KOPT-K1 (cell line): ENCODE data around the gene KLHL33.

Source experiments
- H3K27ac ChIP-seq: fragments of 200-600 bp; sonication (generic); 2 replicates; pipeline ENCODE4 v1.5.1; 2016; ENCODE audit warnings: antibody characterized with exemption, mild to moderate bottlenecking, low read depth, low read length; ENCODE audit not compliant: poor library complexity, severe bottlenecking
- H3K36me3 ChIP-seq: fragments of 200-600 bp; sonication (generic); 2 replicates; pipeline ENCODE4 v1.5.1; 2017; ENCODE audit warnings: antibody characterized with exemption, mild to moderate bottlenecking, low read length, moderate library complexity; ENCODE audit not compliant: insufficient read depth
- H3K9me3 ChIP-seq: fragments of 200-600 bp; sonication (generic); 2 replicates; pipeline ENCODE4 v1.5.1; 2017; ENCODE audit warnings: antibody characterized with exemption, low read length, mild to moderate bottlenecking; ENCODE audit not compliant: insufficient read depth, poor library complexity, severe bottlenecking

KLHL33 gene

GRCh38 chr14:20429801-20430669 is 5.9 kb downstream of the KLHL33 start:
- Histone ChIP-seq H3K9me3 (no peaks in the 10 kb centered on the region), H3K27ac (peak overlapping the region; percentile 97), H3K36me3 (no peaks in the 10 kb centered on the region)

GRCh38 chr14:20428802-20429201 is 7.2 kb downstream of the KLHL33 start:
- Histone ChIP-seq H3K36me3 (no peaks in the 10 kb centered on the region), H3K9me3 (no peaks in the 10 kb centered on the region), H3K27ac (peak overlapping the region; percentile 97)

- peak overlapping the region; percentile 97 for H3K27ac ChIP-seq
Observed at GRCh38 chr14:20428010-20428365, 8.0 kb downstream of the KLHL33 start.

GRCh38 chr14:20427231-20428009 is 8.5 kb downstream of the KLHL33 start:
- Histone ChIP-seq H3K9me3 (no peaks in the 10 kb centered on the region), H3K27ac (peak overlapping the region; percentile 97), H3K36me3 (no peaks in the 10 kb centered on the region)

More at GRCh38 chr14:20428010-20428365, 8.0 kb downstream of the KLHL33 start:
- no peaks in the 10 kb centered on the region for H3K36me3 ChIP-seq
- no peaks in the 10 kb centered on the region for H3K9me3 ChIP-seq

DNA sequence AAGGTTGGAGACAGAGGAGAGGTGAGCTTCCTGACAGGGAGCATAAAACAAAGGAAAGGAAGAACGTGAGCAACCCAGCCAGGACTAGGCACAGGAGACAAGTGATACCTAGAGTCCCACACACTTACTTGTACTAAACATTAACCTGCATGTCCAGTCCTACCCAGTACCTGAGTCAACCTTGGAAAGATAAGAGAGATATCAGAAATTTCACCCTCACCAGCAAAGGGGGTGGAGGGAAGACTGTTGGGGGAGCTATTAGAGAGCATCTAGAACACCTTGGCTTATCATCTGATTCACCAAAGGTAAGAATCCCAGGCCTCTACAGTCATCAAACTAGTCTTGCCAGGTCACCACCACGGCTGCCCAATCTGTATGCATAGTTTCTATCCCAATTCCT is 11.1 kb downstream of the KLHL33 start:
- H3K9me3 ChIP-seq, result no peaks in the 10 kb centered on the region
- no peak overlapping the region for H3K27ac ChIP-seq
- H3K36me3 ChIP-seq, result no peaks in the 10 kb centered on the region

GRCh38 chr14:20422886-20423285 is 13.1 kb downstream of the KLHL33 start:
- Histone ChIP-seq H3K36me3 (no peaks in the 10 kb centered on the region), H3K9me3 (no peaks in the 10 kb centered on the region), H3K27ac (no peak overlapping the region)

DNA sequence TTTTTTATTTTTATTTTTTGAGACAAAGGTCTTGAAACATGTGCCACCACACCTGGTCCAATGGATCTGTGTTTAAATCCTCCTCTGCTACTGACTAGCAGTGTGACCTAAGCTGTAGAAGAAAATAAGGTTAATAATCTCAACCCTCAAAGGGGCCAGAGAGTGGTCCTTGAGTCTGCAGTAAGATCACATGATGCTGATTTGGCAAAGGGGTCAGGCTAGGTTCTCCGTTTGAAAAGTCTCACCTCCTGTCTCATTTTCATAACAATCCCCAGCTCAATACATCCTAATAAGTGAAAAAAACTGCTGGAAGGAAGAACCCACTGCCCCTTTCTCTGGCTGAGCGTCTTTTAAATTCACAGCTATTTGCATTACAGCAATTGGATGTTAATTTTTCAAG is 14.7 kb downstream of the KLHL33 start:
- no peak overlapping the region for H3K27ac ChIP-seq
- H3K9me3 ChIP-seq, result no peaks in the 10 kb centered on the region
- no peaks in the 10 kb centered on the region for H3K36me3 ChIP-seq

GRCh38 chr14:20419419-20419818 is 16.5 kb downstream of the KLHL33 start:
- Histone ChIP-seq H3K27ac (no peak overlapping the region), H3K9me3 (no peaks in the 10 kb centered on the region), H3K36me3 (no peaks in the 10 kb centered on the region)

- H3K9me3 ChIP-seq, result no peaks in the 10 kb centered on the region
- no peaks in the 10 kb centered on the region for H3K36me3 ChIP-seq
- H3K27ac ChIP-seq, result no peak overlapping the region
Observed at GRCh38 chr14:20418501-20418909, 17.5 kb downstream of the KLHL33 start.

DNA sequence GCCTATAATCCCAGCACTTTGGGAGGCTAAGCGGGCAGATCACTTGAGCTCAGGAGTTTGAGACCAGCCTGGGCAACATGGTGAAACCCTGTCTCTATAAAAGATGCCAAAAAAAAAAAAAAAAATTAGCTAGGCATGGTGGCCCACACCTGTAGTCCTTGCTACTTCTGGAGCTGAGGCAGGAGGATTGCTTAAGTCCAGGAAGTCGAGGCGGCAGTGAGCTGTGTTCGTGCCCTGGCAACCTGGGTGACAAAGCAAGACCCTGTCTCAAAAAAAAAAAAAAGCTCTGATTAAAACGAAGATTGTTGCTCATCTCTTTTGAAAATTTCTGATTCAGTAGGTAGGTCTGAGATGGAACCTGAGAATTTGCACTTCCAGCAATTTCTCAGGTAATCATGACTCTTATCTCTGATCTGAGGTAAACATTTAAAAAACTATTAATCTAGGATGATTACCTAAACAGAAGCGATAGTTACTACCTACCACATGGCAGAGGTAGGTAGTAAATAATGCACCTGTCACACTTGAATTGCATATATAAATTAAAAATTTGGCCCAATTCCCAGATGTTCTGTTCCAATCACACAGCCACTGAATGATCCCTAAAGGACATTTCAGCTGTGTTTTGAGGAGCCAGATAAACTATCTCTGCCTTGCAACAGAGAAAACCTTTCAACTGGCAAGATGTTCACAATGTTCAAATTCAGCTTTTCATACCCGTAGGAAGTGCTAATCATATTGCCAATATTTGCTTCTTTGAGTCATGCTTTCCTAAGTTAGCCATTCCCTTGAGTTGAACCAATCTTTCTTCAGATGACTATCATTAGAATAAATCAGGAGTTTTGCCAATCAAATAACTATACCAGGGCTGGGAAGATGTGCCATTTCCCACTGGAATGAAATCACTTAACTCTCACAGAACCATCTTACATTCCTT is 18.4 kb downstream of the KLHL33 start:
- Histone ChIP-seq H3K27ac (no peak overlapping the region), H3K9me3 (no peaks in the 10 kb centered on the region), H3K36me3 (no peaks in the 10 kb centered on the region)

DNA sequence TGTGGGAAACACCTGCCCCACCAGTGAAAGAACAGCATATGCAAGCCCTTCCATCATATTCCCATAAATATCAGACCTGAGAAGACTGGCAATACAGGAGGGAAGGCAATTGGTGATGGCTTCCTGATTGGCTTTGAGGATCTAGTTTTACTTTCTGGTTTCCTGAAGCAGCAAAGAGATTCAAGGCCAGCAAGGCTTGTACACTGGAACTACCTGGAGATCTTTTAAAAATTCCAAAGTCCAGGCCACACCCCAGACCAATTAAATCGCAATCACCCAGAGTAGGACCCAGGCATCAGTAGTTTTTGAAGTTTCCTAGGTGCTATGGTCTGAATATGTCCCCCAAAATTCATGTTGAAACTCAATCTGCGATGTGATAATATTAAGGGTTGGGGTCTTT is 19.7 kb downstream of the KLHL33 start:
- Histone ChIP-seq H3K36me3 (no peaks in the 10 kb centered on the region), H3K27ac (peak overlapping the region; percentile 56), H3K9me3 (no peaks in the 10 kb centered on the region)

DNA sequence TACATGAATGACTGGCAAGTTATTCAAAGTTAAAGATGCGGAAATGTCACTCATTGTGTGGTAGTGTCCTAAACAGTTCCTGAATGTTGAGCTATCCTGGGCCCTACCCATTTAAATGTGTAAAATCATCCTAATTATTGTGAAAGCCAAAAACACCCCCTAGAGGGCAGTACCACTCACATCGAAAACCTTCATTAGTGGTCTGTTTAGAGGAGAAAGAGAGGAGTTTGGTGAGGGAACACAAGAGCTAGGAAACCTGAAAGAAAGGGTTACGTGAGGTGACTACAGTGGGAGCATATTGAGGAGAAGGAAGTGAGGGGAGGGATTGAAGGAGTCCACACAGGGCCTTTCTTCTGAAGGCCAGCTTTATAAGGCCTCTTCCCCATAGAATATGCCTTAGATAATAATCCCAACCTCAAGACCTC is 20.2 kb downstream of the KLHL33 start:
- Histone ChIP-seq H3K9me3 (no peaks in the 10 kb centered on the region), H3K36me3 (no peaks in the 10 kb centered on the region), H3K27ac (peak overlapping the region; percentile 56)

DNA sequence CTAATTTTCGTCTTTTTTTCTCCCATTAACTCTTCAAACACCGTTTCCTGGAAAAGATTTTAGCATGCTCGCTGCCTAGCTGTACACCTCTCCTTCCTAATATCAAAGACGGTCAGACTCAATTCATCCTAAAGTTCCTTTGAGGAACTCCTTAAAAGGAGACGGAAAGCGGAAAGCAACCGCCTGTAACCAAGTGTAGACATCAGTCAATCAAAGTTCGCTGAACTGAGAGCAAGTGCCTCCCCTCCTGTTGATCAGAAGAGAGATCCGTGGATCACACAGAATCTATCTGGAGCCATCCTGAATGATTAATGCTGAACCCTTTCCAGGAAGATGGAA is 22.3 kb downstream of the KLHL33 start:
- H3K9me3 ChIP-seq, result no peaks in the 10 kb centered on the region
- H3K36me3 ChIP-seq, result 0 out of 2 replicates have a peak, but pooled peaks cover 2% of the 10 kb centered on the region
- peak overlapping the region; percentile 75 for H3K27ac ChIP-seq

DNA sequence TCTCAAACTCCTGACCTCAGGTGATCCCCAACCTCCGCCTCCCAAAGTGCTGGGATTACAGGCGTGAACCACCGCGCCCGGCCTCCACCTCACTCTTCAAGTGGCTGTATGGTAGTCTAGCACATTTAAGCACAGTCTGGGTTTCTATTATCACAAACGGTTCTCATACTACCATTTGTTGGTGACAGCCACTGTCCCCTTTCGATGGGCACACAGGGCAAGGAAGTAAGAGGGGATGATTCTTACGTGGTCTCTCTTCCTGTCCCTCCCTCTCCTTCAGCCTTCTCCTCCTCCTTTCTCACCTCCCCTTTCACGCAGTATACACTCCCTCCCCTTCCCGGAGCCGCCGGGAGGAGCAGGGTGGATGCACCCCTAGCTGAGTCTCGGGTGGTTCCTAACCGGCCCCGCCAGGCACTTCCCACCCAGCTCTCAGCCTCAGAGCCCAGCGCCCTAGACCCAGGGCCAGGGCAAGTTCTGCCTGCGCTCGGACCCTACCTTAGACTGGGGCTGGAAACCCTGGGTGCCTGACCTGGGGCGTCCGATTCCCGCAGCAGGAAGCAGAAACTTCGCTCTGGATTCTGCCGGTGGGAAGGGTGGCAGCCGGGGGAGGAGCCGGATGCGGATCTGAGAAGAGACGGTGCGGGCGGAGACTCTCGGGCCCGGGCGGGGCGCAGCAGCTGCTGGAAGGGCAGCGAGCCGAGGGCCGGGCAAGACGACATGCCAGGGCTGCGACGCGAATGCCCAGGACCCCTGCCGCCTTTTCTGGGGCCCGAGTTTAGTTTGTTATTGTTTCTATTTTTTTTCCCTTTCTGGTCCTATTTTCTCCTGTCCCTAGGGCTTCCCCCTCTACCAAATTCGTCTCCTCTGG is 22.9 kb downstream of the KLHL33 start, which contains the start of gene TEP1:
TEP1 (minus strand) TSS at position 626 of the 868 bp plus-strand sequence. CDS start 5,062 bp downstream, outside the sequence.
- Histone ChIP-seq H3K27ac (peak within 1 kb of the TSS; percentile 75), H3K9me3 (no peaks in the 10 kb centered on the region), H3K36me3 (peaks cover 8% of the 10 kb centered on the region)
